RKO (cell line): ENCODE results near the gene CLDN18.

Source experiments
- DNase-seq: peaks from one replicate; pipeline ENCODE4 v3.0.0-alpha.2; 2016; ENCODE audit warnings: low spot score

CLDN18 gene

GRCh38 chr3:138027821-138028220 lies 17.9 kb downstream of the CLDN18 start:
- no peak for DNase-seq

- DNase-seq, result no peak
Measured at GRCh38 chr3:138030734-138031280, 20.8 kb downstream of the CLDN18 start.

- DNase-seq, result no peak
Measured at GRCh38 chr3:138031536-138031935, 21.6 kb downstream of the CLDN18 start.

- no peak for DNase-seq
Measured at GRCh38 chr3:138032567-138032966, 22.6 kb downstream of the CLDN18 start.

GRCh38 chr3:138033202-138033691 lies 23.3 kb downstream of the CLDN18 start:
- no peak for DNase-seq

- DNase-seq, result no peak
Measured at GRCh38 chr3:138034918-138035317, 25.0 kb downstream of the CLDN18 start.

- DNase-seq, result no peak
Measured at GRCh38 chr3:138036572-138036971, 26.6 kb downstream of the CLDN18 start.

- DNase-seq, result no peak
Measured at GRCh38 chr3:138038725-138039462, 28.9 kb downstream of the CLDN18 start.

- DNase-seq, result peak; percentile 21
Measured at GRCh38 chr3:138042043-138042442, 32.1 kb downstream of the CLDN18 start.

- DNase-seq, result no peak
Measured at GRCh38 chr3:138043266-138044029, 33.5 kb downstream of the CLDN18 start.

- no peak for DNase-seq
Measured at GRCh38 chr3:138046085-138046484, 36.1 kb downstream of the CLDN18 start.

GRCh38 chr3:138046955-138047354 lies 37.0 kb downstream of the CLDN18 start:
- DNase-seq, result no peak

GRCh38 chr3:138047596-138048158 lies 37.7 kb downstream of the CLDN18 start:
- DNase-seq, result no peak

GRCh38 chr3:138049157-138049919 lies 39.4 kb downstream of the CLDN18 start:
- peak; percentile 4 for DNase-seq

- DNase-seq, result peak; percentile 51
Measured at GRCh38 chr3:138051947-138052802, 42.2 kb downstream of the CLDN18 start.

- no peak for DNase-seq
Measured at GRCh38 chr3:138054057-138054456, 44.1 kb downstream of the CLDN18 start.

GRCh38 chr3:138057384-138057783 lies 47.4 kb downstream of the CLDN18 start:
- DNase-seq, result no peak

GRCh38 chr3:138059261-138059660 lies 49.3 kb downstream of the CLDN18 start:
- DNase-seq, result no peak

GRCh38 chr3:138060792-138061191 lies 50.8 kb downstream of the CLDN18 start:
- no peak for DNase-seq

- DNase-seq, result no peak
Measured at GRCh38 chr3:138062037-138062436, 52.1 kb downstream of the CLDN18 start.

GRCh38 chr3:138062626-138063025 lies 52.7 kb downstream of the CLDN18 start:
- DNase-seq, result no peak
